Smooth muscle cell (in vitro differentiated cells): ENCODE results near the gene KY. TPM values are rescaled to one million over a fixed set of nuclear protein-coding genes. Genes with fewer than 3 reads are reported as not detected.

ENCODE experiments used
- DNase-seq: peaks from one replicate; lab custom pipeline; 2025; ENCODE audit not compliant: unreplicated experiment; lab: John Stamatoyannopoulos, UW
- H2AFZ ChIP-seq: fragments of 200-600 bp; sonication (generic); 2 replicates; pipeline ENCODE4 v1.6.0; 2016; ENCODE audit warnings: antibody characterized with exemption, low read depth, mild to moderate bottlenecking
- H3F3A ChIP-seq: fragments of 200-600 bp; sonication (generic); 2 replicates; pipeline ENCODE4 v1.6.0; 2017; ENCODE audit warnings: antibody characterized with exemption, low read depth
- H3K27ac ChIP-seq: fragments of 200-600 bp; sonication (generic); 2 replicates; pipeline ENCODE4 v1.5.1; 2016; ENCODE audit warnings: low read depth, mild to moderate bottlenecking
- H3K27me3 ChIP-seq: fragments of 200-600 bp; sonication (generic); 2 replicates; pipeline ENCODE4 v1.6.1; 2016; ENCODE audit warnings: low read depth, mild to moderate bottlenecking
- H3K36me3 ChIP-seq: fragments of 200-600 bp; sonication (generic); 2 replicates; pipeline ENCODE4 v1.5.1; 2016; ENCODE audit warnings: low read depth
- H3K4me1 ChIP-seq: fragments of 200-600 bp; sonication (generic); 2 replicates; pipeline ENCODE4 v1.5.1; 2016; ENCODE audit warnings: low read depth
- H3K4me2 ChIP-seq: fragments of 200-600 bp; sonication (generic); 2 replicates; pipeline ENCODE4 v1.6.0; 2016; ENCODE audit warnings: mild to moderate bottlenecking
- H3K4me3 ChIP-seq: fragments of 200-600 bp; sonication (generic); 2 replicates; pipeline ENCODE4 v1.5.1; 2016; ENCODE audit warnings: mild to moderate bottlenecking
- H3K79me2 ChIP-seq: fragments of 200-600 bp; sonication (generic); 2 replicates; pipeline ENCODE4 v1.6.0; 2016; ENCODE audit warnings: low read depth, mild to moderate bottlenecking
- H3K9ac ChIP-seq: fragments of 200-600 bp; sonication (generic); 2 replicates; pipeline ENCODE4 v1.6.0; 2016; ENCODE audit warnings: low read depth
- H3K9me3 ChIP-seq: fragments of 200-600 bp; sonication (generic); replicated peaks from 2 replicates; pipeline ENCODE4 v1.5.1; 2016; ENCODE audit warnings: low read depth
- H4K20me1 ChIP-seq: fragments of 200-600 bp; sonication (generic); 2 replicates; pipeline ENCODE4 v1.6.0; 2016; ENCODE audit warnings: low read depth
- WGBS: methylation state at CpG from one replicate; pipeline ENCODE4 v1.1.7; 2016; ENCODE audit warnings: low lambda C conversion rate; 5-methylcytosine and 5-hydroxymethylcytosine counted together
- polyA plus RNA-seq: library from polyadenylated mRNA; unstranded; fragments of >200 nt; fragmentation: Nextera tagmentation; extraction: Ambion mirVana; gene quantifications from 2 replicates; pipeline ENCODE4 v1.2.1, GENCODE V29; 2016
- total RNA-seq: library from RNA; depleted of rRNA; stranded (reverse); fragments of >200 nt; gene quantifications from 2 replicates; pipeline ENCODE4 v1.2.3, GENCODE V29; 2014
- TF ChIP-seq, protein P1 (sequence below): fragments of 200-600 bp; sonication (generic); IDR thresholded peaks from 2 replicates; pipeline ENCODE4 v1.5.1; 2017; ENCODE audit warnings: borderline replicate concordance, mild to moderate bottlenecking, antibody characterized with exemption; ENCODE audit not compliant: insufficient read depth, poor library complexity, severe bottlenecking

Gene KY
- total and polyA plus RNA-seq, 2 experiments from 2014 or later = 0.07 to 0.09 TPM

- Histone ChIP-seq H3K79me2 (no peaks in the 10 kb centered on the region), H3K27ac (no peak overlapping the region), H2AFZ (no peak overlapping the region), H3K4me2 (no peak overlapping the region), H3K9me3 (no peaks in the 10 kb centered on the region), H3K27me3 (no peaks in the 10 kb centered on the region), H4K20me1 (no peaks in the 10 kb centered on the region), H3F3A (no peaks in the 10 kb centered on the region), H3K36me3 (no peaks in the 10 kb centered on the region), H3K4me3 (no peak overlapping the region), H3K4me1 (peaks cover 18% of the 10 kb centered on the region), H3K9ac (no peak overlapping the region)
- peak; percentile 39 for DNase-seq
- 53% methylated on average over 19 of the region's 19 CpGs for WGBS
- TF ChIP-seq, protein P1, sequence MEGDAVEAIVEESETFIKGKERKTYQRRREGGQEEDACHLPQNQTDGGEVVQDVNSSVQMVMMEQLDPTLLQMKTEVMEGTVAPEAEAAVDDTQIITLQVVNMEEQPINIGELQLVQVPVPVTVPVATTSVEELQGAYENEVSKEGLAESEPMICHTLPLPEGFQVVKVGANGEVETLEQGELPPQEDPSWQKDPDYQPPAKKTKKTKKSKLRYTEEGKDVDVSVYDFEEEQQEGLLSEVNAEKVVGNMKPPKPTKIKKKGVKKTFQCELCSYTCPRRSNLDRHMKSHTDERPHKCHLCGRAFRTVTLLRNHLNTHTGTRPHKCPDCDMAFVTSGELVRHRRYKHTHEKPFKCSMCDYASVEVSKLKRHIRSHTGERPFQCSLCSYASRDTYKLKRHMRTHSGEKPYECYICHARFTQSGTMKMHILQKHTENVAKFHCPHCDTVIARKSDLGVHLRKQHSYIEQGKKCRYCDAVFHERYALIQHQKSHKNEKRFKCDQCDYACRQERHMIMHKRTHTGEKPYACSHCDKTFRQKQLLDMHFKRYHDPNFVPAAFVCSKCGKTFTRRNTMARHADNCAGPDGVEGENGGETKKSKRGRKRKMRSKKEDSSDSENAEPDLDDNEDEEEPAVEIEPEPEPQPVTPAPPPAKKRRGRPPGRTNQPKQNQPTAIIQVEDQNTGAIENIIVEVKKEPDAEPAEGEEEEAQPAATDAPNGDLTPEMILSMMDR = no peak
These were observed 49.0 kb downstream of the KY start for GRCh38 chr3:134601539-134602439.

GRCh38 chr3:134600685-134601463 lies 49.9 kb downstream of the KY start:
- Histone ChIP-seq H3K9me3 (no peaks in the 10 kb centered on the region), H3K36me3 (no peaks in the 10 kb centered on the region), H3K27me3 (no peaks in the 10 kb centered on the region), H3K4me3 (no peak overlapping the region), H3K9ac (no peak overlapping the region), H2AFZ (no peak overlapping the region), H3K4me1 (peaks cover 18% of the 10 kb centered on the region), H3K79me2 (no peaks in the 10 kb centered on the region), H3F3A (no peaks in the 10 kb centered on the region), H3K27ac (no peak overlapping the region), H4K20me1 (no peaks in the 10 kb centered on the region), H3K4me2 (peak overlapping the region; percentile 76)
- TF ChIP-seq, protein P1 = peak; percentile 99
- peak; percentile 44 for DNase-seq
- 15% methylated on average over 31 of the region's 31 CpGs for WGBS

GRCh38 chr3:134600206-134600605 lies 50.6 kb downstream of the KY start:
- Histone ChIP-seq H3K27ac (no peak overlapping the region), H3K9ac (no peak overlapping the region), H3K36me3 (no peaks in the 10 kb centered on the region), H3K4me1 (peaks cover 18% of the 10 kb centered on the region), H3K27me3 (no peaks in the 10 kb centered on the region), H3K4me2 (no peak overlapping the region), H4K20me1 (no peaks in the 10 kb centered on the region), H3K79me2 (no peaks in the 10 kb centered on the region), H2AFZ (no peak overlapping the region), H3K4me3 (no peak overlapping the region), H3F3A (no peaks in the 10 kb centered on the region), H3K9me3 (no peaks in the 10 kb centered on the region)
- TF ChIP-seq, protein P1 = no peak
- WGBS = 54% methylated on average over 1 of the region's 1 CpG
- no peak for DNase-seq
